H1 (cell line): ENCODE data around the gene TARBP2.

Experiments
- ASH2L ChIP-seq: fragments of 200-600, 300-600 bp; sonication (generic); IDR thresholded peaks from one replicate; pipeline ENCODE4 v1.7.1; 2017; ENCODE audit warnings: low read length
- CEBPB ChIP-seq: IDR thresholded peaks from 2 replicates; pipeline ENCODE4 v1.6.1; 2012; ENCODE audit warnings: low read depth, low read length
- CTBP2 ChIP-seq: IDR thresholded peaks from 2 replicates; pipeline ENCODE4 v1.7.0; 2011; ENCODE audit warnings: borderline replicate concordance, mild to moderate bottlenecking, moderate library complexity, mixed read lengths, low read length; ENCODE audit not compliant: insufficient read depth, insufficient read length
- CTCF ChIP-seq, 3 experiments: IDR thresholded peaks; 1 replicate in 2 of 3; 2 replicates in 1 of 3; pipeline versions ENCODE4 v1.5.1 to v1.6.1; 2011; ENCODE audit warnings: low read length in 3 of 3, mild to moderate bottlenecking in 3 of 3, inconsistent platforms in 2 of 3, low read depth in 1 of 3, moderate library complexity in 1 of 3; ENCODE audit not compliant: insufficient read depth in 1 of 3; ENCODE audit errors: control extremely low read depth in 1 of 3
- EZH2 ChIP-seq: fragments of 200-600 bp; sonication (generic); IDR thresholded peaks from 2 replicates; pipeline ENCODE4 v1.7.1; 2012; ENCODE audit warnings: low read depth, mild to moderate bottlenecking, moderate library complexity, low read length, inconsistent platforms; ENCODE audit not compliant: severe bottlenecking
- POLR2A ChIP-seq, 2 experiments: IDR thresholded peaks; 1 replicate in 1 of 2; 2 replicates in 1 of 2; pipeline ENCODE4 v1.6.1; 2011; ENCODE audit warnings: low read depth in 2 of 2, low read length in 2 of 2, mild to moderate bottlenecking in 2 of 2; ENCODE audit errors: control extremely low read depth in 1 of 2
- POLR2AphosphoS5 ChIP-seq: IDR thresholded peaks from 2 replicates; pipeline ENCODE4 v1.6.1; 2011; ENCODE audit warnings: low read depth, low read length
- SIN3A ChIP-seq, 2 experiments: IDR thresholded peaks in 1 of 2; conservative IDR thresholded peaks in 1 of 2; 2 replicates each; pipeline ENCODE4 v1.6.1; 2011 to 2012; ENCODE audit warnings: low read length in 2 of 2, improper control_type of control experiment in 1 of 2, low read depth in 1 of 2, mild to moderate bottlenecking in 1 of 2
- SRF ChIP-seq: IDR thresholded peaks from 2 replicates; pipeline ENCODE4 v1.6.1; 2011; ENCODE audit warnings: mild to moderate bottlenecking, low read depth, low read length, moderate library complexity
- TAF1 ChIP-seq: IDR thresholded peaks from 2 replicates; pipeline ENCODE4 v1.6.1; 2011; ENCODE audit warnings: mild to moderate bottlenecking, low read depth, low read length
- TF ChIP-seq, protein P1 (sequence below): IDR thresholded peaks from 2 replicates; pipeline ENCODE4 v1.6.1; 2012; ENCODE audit warnings: inconsistent platforms

GRCh38 chr12:53550595-53550994, 49.5 kb downstream of the TARBP2 start:
- TF ChIP-seq ASH2L: no peak
- TF ChIP-seq SIN3A (conservative IDR thresholded peaks at IDR 0.05 in 1 of 2, IDR thresholded peaks at IDR 0.05 in 1 of 2; ENCODE audit: low read depth in 1 of 2, low read length in 2 of 2): no peak
- no peak for TF ChIP-seq POLR2AphosphoS5
- TF ChIP-seq CTCF (IDR thresholded peaks at IDR 0.05; ENCODE audit: control extremely low read depth in 1 of 3, insufficient read depth in 1 of 3, low read depth in 1 of 3, low read length in 3 of 3): no peak
- no peak for TF ChIP-seq EZH2
- no peak for TF ChIP-seq TAF1
- no peak for TF ChIP-seq POLR2A (IDR thresholded peaks at IDR 0.05; ENCODE audit: control extremely low read depth in 1 of 2, low read depth in 2 of 2, low read length in 2 of 2)
- TF ChIP-seq CEBPB: no peak
- no peak for TF ChIP-seq CTBP2
- TF ChIP-seq, protein P1, sequence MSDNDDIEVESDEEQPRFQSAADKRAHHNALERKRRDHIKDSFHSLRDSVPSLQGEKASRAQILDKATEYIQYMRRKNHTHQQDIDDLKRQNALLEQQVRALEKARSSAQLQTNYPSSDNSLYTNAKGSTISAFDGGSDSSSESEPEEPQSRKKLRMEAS: no peak
- TF ChIP-seq SRF: no peak
